RPMI8226 (cell line): ENCODE data around the gene IFNGR2.
"Not testable (repeated sequence)": the region's sequence is repeated elsewhere in the genome, so short reads cannot be mapped to it uniquely, and the experiment has no call there.

ENCODE experiments used
- DNase-seq: peaks from one replicate; pipeline ENCODE4 v3.0.0-alpha.2; 2015

IFNGR2 gene

DNA sequence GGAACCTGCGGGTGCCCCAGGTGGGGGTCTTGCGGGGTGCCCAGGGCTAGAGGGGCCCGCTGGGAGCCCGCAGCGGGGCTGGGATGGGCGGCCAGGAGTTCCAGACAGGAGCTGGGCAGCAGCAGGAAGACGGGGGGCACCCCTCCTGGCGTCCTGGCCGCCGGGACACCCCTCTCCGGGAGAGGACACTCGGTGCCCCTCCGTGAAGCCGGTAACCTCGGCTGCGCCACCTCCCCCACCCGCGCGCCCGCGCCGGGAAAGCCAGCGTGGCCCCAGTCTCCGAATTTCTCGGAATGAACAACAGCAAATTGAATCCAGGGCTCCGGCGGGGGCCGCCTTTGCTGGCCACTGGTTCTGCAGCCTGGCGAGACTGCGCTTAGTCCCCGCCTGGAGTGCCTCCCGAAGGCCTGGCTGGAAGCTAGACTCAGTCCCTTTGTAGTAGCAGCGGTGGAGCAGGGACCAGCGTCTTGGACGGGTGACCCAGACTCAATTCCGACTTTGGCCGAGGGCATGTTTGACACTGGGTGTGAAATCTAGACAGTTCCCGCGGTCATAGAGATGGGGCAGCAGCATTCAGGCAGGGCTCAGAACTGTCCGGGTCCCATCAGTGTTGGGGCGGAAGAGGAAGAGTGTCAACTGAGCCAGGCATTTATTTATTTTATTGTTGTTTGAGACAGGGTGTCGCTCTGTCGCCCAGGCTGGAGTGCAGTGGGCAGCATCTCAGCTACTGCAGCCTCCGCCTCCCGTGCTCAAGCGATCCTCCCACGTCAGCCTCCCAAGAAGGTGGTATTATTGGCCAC, 773 bp downstream of the IFNGR2 start:
- DNase-seq, result peak; percentile 65

DNA sequence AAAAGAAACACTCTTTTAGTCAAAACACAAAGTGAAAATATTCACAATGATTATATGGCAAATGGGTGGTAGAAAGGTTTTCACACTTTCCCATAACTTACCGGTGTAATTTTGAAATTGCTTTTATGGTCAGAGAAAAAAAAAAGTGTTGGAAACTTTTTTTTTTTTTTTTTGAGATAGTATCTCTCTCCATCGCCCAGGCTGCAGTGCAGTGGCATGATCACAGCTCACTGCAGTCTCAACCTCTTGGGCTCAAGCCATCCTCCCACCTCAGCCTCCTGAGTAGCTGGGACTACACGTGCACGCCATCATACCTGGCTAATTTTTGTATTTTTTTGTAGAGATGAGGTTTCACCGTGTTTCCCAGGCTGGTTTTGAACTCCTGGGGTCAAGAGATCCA, 3.3 kb downstream of the IFNGR2 start:
- DNase-seq, result no peak

DNA sequence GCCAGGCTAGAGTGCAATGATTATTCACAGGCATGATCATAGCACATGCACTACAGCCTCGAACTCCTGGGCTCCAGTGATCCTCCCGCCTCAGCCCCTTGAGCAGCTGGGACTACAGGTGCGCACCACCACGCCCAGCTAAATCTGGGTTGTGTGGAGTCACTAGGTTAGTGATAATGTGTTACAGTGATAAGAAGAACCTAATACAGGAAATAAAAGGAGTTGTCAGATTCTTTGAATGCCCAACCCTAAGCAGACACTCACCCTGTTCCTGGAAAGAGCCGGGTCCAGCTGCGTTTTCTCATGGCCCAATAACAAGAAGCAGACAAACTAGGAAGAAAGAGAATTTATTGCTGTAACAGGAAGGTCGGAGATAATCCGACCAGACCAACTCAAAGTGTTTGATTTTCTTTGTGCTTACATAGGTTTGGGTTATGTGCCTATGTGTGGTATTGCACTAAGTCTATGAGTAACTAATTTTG, 8.8 kb downstream of the IFNGR2 start:
- DNase-seq, result no peak

DNA sequence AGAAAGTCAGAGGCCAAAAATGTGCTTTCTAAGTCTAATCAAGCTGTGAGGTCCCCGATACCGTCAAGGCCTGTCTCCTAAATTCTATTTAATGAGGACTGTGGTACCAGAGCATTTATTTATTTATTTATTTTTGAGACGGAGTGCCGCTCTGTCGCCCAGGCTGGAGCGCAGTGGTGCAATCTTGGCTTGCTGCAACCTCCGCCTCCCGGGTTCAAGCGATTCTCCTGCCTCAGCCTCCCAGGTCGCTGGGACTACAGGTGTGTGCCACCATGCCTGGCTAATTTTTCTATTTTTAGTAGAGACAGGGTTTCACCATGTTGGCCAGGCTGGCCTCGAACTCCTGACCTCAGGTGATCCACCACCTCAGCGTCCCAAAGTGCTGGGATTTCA, 9.2 kb downstream of the IFNGR2 start:
- not testable (repeated sequence) for DNase-seq

DNA sequence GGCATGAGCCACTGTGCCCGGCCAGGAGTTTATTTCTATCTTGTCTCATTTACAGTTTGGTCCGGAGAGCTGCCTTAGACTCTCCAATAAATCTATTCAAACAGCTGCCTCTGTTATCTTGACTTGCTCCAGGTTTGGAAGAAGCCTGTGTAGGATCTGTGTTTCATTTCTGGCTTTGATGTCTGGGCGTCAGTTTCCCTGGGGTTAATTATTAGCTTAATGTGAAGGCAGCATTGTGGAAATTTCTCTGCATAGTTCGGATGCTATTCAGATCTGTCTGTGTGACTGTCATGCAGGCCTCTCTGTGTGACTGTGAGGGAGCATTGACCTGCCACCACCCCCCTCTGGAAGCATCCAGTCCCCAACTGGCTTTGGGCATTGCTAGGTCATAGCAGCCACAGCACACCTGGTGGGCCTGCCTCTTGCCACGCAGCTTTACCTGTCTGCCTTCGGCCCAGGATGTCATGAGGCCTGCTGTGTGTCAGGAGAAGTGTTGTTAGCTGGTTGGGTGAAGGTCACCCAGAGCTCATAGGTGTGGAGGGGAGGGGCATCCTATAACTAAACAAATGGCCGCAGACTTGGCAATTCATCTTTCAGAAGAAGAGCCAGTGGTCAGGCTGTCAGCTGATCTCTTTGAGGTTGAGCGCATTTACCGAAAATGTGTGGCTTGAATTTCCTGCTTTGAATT, 9.8 kb downstream of the IFNGR2 start:
- no peak for DNase-seq

DNA sequence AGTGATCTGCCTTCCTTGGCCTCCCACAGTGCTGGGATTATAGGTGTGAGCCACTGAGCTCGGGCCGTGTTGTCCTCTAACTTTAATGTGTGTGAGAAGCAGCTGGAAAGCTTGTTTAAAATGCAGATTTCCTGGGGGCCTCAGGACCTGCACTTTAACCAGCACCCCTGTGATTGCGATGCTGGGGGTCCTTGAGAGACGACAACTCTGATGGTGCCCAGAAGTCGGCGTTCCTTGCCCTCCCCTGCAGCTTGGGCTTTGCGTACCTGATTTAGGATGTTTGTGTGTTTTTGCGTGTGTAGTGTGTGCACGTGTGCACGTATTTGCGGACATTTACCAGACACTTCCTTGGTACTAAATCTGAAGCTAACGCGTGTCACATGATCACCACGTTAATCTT, 10.9 kb downstream of the IFNGR2 start:
- DNase-seq, result no peak

DNA sequence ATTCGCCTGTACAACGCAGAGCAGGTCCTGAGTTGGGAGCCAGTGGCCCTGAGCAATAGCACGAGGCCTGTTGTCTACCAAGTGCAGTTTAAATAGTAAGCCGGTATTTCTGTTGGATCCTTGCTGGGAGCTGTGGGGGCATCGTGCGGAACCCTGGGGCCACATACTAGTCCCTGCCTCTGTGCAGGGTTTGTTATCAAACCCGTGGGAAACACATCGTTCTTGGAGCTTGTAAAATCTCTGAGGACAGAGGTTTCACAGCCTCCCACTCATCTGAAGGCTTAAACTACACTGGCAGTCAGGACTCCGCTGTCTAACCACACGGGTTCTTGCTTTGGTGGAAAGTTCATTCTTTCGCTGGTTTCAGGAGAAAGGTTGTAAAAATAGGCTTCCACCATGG, 11.7 kb downstream of the IFNGR2 start:
- no peak for DNase-seq

DNA sequence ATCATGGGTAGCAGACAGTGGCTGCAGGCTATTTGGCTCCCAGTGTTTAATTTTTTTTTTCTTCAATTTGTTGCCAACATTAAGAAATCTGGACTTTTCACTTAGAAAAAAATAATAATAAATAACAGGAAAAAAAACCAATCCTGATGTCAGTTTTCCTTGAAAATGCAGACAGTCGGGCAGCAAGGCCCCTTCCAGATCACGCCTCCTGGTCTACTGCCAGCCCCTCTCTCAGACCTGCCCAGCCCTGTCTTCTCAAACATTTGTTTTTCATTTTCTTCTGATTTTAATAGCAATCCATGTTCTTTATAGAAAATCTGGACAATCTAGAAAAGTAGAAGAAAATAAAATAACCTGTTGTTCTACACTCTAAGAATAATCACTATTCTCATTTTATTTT, 15.5 kb downstream of the IFNGR2 start:
- no peak for DNase-seq

DNA sequence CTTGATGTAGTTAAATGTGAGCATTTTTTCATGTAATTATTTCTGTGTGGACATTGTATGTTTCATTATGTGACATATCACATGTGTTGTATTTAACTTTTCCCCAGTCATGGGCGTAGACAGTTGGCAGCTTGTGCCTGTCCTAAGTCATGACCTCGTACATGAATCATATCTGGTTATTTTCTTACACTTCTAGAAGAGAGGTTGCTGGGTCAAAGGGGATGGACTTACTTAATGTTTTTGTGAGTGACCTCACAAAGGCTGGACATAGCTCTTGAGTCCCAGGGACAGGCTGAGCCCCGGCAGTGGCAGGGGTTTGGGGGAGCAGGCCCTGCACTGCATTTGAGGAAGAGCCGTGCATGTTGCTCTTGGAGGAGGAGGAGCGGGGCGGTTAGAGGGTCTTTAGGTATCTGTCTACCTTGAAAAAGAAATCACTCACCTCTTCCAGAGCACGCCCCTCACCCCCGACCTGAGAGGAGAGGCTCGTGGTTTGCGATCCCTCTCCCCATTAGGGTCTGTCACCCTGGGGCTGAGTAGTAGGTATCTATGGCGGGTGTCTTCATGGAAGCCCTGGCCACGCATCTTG, 16.4 kb downstream of the IFNGR2 start:
- DNase-seq, result no peak

DNA sequence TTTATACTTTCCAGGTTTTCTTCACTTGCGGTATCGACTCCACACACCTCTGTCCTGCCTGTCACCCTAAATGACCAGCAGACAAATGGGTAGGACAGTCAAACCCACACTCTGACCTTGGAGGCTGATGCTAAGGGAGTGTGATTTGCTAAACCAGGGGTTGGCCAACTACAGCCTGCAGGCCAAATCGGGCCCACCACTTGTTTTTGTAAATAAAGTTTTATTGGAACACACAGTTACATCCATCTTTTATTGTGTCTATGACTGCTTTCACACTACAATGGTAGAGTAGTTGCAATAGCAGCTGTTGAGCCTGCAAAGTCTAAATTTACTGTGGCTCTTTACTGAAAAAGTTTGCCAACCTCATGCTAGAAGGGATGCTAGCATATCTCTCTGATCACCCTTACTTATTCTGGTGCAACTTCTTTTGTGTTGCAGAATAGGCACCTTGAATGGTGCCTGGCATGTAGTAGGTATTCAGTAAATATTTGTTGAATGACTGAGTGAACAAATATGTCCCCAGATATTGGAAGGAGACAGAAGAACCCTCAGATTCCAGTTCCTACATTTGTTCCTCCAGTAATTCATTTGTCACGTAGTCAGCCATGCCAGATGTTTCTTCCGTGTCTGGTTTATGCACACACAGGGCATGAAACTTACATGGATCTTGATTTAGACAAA, 18.6 kb downstream of the IFNGR2 start:
- DNase-seq, result no peak

DNA sequence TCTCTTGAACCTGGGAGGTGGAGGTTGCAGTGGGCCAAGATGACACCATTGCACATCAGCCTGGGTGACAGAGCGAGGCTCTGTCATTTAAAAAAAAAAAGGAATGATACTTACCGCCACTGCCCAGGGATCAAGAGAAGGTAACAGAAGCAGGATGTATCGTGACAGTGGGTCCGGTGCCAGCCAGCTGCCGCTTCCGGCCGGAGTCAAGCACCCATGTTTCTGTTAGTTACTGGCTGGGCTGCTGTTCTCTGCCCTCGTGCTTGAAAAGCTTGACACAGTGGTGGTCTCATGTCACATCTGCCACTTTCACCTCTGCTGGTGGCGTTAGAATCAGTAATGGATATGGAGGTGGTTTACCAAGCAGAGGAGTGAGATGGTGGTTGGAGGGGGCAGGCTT, 21.0 kb downstream of the IFNGR2 start:
- no peak for DNase-seq

DNA sequence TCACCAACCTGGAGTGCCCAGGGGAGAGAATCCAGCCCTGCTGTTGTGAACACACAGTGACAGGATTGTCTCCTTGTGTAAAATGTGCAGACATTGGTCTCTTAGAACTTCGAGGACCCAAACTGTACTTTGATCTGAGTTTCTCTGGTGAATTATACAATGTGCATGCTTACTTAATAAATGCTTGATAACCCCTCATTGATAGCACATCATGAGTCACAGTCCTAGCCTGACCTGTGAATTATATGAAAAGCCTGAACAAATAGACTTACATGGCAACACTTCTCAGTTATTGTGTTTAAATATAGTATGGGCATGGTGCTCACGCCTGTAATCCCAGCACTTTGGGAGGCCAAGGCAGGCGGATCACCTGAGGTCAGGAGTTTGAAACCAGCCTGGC, 22.6 kb downstream of the IFNGR2 start:
- no peak for DNase-seq

DNA sequence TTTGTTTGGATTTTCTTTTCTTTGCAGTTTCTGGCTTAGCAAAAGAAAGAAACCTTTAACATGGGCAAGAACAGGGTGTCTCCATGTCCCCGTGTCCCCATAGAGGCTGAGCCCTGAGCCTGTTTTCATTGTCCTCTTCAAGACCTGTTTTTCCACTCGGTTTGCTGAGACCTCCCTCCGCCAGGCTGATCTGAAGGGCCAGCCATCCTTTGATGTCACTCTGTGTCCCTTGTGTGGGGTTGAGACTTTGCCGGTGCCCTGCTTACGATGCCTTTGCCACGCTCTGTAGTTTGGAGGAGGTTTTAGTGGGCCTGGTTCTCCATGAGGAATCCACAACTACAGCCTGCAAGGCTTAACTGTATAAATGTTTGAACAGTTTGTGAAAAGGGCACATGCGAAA, 23.8 kb downstream of the IFNGR2 start:
- DNase-seq, result no peak

DNA sequence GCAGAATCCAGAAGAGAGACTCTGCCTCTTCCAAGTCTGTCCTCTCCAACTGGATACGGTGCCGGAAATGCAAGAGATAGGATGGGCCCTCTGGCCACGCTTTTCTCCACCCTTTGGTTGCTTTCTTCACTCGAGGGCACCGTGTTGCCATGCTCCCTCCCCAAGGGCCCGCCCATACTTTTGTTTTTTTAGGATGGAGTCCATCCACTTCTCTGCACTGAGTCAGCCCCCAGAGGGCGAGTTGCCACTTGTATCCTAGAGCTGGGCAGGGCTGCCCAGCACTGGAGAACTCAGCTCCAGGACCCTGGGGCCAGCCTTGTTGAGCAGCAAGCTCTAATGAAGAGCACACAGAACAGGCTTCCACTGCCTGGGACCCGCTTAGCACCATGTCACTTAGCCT, 25.5 kb downstream of the IFNGR2 start:
- no peak for DNase-seq

DNA sequence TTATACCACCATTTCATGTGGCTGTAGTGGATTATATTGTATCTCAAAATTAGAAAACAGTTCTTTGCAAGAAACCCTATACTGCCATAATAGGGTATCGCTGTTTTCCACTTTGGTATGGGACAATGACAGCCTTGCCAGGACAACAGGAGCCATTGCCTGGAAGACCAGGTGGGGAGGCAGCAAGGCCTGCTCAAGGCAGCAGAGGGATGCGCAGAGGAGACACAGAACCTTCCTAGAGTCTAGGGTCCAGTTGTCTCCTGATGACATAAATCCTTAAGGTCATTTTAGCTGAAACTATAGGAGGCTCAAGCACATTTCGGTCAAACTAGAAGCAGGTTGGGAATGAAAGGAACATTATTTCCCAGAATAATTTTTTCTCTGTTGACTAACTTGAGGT, 27.6 kb downstream of the IFNGR2 start:
- DNase-seq, result no peak

DNA sequence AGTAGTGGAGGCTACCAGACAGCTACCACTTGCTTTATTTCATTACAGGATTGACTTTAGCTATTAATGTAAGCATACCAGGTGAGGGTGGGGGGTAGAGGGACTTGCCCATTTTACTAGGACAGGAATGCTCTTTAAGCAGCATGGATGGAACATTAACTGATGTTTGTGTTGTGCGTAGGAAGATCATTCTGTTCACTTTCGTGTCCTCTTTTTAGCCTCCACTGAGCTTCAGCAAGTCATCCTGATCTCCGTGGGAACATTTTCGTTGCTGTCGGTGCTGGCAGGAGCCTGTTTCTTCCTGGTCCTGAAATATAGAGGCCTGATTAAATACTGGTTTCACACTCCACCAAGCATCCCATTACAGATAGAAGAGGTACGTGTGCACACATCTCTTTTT, 29.3 kb downstream of the IFNGR2 start:
- no peak for DNase-seq

DNA sequence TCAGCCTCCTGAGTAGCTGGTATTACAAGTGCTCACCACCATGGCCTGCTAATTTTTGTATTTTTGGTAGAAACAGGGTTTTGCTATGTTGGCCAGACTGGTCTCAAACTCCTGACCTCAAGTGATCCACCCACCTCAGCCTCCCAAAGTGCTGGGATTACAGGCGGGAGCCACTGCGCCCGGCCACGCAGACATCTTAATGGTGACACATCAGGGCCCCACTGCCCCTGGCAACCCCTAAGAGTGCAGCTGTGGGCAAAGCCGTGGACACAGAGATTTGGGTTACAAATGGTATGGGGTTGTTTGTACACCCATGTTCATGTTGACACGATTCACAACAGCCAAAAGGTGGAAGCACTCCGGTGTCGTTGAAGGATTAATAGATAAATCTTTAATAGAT, 29.8 kb downstream of the IFNGR2 start:
- DNase-seq, result no peak

DNA sequence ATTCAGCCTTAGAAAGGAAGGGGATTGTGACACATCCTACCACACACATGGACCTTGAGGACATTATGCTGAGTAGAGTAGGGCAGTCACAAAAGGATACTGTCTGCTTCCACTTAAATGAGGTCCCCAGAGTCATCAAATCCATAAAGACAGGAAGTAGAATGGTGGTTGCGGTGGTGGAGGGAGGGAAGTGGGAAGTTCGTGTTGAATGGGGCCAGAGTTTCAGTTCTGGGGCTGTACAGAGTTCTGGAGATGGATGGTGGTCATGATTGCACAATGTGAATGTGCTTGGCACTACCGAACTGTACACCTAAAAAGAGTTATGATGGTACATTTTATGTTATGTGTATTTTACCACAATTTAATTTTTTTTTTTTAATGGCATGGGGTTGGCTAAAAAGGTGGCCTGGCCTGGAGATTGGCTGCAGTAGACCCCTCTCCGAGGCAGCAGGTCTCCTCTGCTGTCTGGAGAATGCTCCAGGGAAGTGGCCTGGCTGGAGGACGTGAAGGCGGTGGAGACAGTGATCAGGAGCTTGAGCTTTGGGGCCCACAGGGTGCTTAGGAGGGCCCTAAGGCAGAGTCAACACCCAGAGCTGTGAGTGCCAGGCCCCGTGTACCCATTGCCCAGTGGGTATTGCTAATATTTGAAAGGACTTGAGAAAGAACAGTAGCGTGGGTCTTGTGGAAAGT, 30.4 kb downstream of the IFNGR2 start:
- no peak for DNase-seq

DNA sequence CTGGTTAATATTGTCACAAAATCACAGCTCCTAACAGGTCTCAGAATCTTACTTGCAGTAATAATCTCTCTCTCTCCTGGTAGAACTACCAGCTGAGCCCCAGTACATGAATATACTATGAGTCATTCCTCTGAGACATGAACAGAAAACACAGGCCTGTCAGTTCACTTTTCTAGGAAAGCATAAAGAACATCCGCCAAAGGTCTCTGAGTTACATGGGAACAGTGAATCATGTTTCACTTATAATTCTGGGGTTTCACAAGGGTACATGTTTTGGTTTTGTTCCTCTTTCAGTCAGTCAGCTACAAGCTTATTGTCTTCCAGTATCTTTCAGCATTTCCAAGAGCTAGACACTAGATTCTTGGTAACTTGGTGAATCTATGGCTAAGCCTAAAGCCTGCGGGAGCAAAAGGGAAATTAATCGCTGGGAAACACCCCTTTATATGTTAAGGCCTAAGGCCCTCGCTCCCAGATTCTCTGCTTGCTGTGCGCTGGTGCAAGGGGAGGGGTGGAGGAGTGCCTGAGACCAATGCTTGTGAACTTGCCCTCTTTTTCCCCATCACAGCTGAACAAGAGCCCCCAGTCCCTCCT, 31.7 kb downstream of the IFNGR2 start:
- peak; percentile 30 for DNase-seq

DNA sequence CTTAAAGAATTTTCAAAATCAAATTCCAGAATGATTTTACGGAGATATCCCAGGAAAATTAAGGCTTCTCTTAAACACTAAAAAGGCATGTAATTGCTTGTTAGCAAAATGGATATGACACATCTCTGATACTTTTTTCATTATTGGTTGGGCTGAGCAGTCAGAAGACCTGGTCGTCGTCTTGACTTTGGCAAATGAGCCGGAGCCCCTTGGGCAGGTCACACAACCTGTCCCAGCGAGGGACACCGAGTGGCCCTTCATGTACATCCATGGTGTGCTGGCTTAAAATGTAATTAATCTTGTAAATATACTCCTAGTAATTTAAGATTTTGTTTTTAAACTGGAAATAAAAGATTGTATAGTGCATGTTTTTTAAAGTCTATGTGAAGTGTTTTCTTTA, 33.9 kb downstream of the IFNGR2 start:
- no peak for DNase-seq

DNA sequence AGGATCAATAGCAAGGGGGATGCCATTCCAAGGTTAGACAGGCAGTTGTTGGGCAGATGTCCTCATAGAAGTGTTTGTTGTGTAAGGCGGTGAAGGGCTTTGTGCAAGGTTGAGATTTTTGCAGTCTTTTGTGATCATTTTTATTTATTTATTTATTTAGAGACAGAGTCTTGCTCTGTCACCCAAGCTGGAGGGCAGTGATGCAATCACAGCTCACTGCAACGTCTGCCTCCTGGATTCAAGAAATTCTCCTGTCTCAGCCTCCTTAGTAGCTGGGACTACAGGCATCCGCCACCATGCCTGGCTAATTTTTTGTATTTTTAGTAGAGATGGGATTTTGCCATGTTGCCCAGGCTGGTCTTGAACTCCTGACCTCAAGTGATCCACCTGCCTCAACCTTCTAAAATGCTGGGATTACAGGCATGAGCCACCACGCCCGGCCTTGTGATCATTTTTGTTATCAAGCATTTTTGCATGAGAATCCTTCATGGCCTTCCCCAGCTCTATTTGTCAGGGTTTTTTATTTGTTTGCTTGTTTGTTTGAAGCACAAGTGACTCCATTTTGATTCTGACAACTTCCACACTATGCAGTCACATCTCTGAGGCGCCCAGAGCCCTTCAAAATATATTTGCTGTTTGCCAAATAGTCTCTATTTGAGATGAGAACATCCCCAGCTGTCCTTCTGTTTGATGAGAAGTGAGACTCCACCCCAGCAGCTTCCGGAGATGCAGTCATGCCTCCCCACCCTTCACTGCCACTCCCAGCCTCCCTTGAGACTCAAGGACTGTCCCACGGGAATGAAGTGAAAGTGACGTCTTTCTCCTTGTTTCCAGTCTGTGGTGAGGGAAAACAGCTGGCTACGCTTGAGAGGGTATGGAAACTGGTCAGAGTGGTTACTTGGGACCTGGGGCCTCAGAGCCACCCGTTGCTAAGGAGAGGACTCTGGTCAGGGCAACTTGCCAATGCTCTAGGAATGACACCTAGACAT, 38.6 kb downstream of the IFNGR2 start:
- DNase-seq, result no peak
